HK-2 (cell line): ENCODE measurements around the gene RNF213.

Experiments
- DNase-seq: peaks from one replicate; pipeline ENCODE4 v3.0.0-alpha.2; 2018; ENCODE audit not compliant: unreplicated experiment

The RNF213 gene

GRCh38 chr17:80260791-80261158 lies at the start of gene RNF213:
RNF213 (plus strand) TSS chr17:80260852; CDS start chr17:80263682, 2,830 bp downstream.
- peak; percentile 49 for DNase-seq

GRCh38 chr17:80212109-80212508 lies 48.5 kb upstream of the RNF213 start:
- no peak for DNase-seq

DNA sequence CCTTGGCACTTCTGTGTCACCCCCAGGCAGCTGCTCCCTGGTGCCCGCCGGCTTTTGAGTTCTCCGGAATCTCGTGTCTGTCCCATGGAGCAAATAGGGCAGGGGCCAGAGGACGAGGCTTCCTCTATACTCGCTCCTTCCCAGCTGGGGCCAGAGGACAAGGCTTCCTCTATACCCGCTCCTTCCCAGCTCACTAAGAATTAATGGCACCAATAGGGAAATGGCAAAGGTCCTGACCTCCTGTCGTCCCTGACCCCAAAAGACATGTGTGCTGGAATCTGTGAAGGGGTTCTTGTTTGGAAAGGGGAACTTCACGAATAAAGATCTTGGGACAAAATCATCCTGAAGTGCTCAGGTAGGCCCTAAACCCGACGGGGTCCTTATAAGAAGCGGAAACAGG lies 48.1 kb upstream of the RNF213 start:
- no peak for DNase-seq

GRCh38 chr17:80212962-80213642 lies 47.5 kb upstream of the RNF213 start:
- no peak for DNase-seq

DNA sequence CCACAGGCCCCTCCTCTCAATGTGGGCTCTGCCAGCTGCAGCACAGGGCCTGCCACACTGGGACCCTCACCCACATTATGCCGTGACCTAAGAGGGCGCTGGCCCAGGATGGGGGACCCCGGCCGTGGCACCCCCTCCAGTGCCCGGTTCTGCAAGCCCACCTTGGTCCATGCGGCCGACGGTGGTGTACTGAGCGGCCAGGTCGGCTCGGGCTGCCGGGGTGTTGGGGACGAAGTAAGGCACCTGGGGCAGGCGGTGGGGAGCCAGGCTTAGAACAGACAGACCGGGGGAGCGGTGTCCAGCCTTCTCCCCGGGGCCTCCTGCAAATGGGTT lies 47.0 kb upstream of the RNF213 start:
- DNase-seq = no peak

GRCh38 chr17:80214012-80214877 lies 46.4 kb upstream of the RNF213 start:
- DNase-seq = no peak

- no peak for DNase-seq
Measured at GRCh38 chr17:80214878-80215210, 45.8 kb upstream of the RNF213 start.

GRCh38 chr17:80216473-80217456 lies 43.9 kb upstream of the RNF213 start:
- no peak for DNase-seq

GRCh38 chr17:80217703-80218362 lies 42.8 kb upstream of the RNF213 start:
- DNase-seq = no peak

DNA sequence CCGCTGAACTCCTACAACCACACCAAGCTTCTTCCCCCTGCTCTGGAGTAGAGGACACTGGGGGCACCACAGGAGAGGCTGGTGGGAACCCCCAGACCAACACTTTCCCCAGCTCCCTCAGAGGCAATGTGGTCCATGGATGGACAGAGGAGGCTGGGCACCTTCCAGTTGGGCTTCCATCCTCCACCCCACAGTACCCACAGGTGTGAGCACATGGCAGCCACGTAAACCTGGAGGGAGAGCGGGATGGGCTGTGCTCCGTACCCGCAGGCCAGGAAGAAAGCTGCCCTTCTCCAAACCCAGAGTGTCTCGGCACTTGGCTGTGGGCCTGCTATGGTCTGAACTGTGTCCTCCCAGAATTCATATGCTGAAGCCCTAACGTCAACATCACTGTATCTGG lies 42.3 kb upstream of the RNF213 start:
- no peak for DNase-seq

GRCh38 chr17:80219013-80219762 lies 41.5 kb upstream of the RNF213 start:
- peak; percentile 88 for DNase-seq

DNA sequence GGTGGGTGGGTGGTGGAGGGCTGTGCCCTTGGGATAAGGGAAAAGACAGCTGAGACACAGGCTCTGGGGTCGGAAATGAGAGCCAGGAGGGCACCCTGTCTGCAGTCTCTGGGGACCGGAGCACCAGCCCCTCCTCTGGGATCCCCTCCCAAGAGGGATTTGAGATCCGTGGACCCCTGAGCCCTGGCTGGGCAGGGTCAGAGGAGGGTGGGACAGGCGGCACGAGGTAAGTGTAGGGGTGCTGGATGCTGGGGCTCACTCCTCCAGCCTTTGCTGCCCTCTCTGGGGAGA lies 40.9 kb upstream of the RNF213 start:
- DNase-seq = no peak

- DNase-seq = peak; percentile 71
Measured at GRCh38 chr17:80220054-80220735, 40.5 kb upstream of the RNF213 start, which contains the start of the genes SGSH and SLC26A11. SGSH (minus strand) TSS chr17:80220333; CDS start chr17:80220313, 20 bp downstream. SLC26A11 (plus strand) TSS chr17:80220427; CDS start chr17:80221561, 1,134 bp downstream.

GRCh38 chr17:80220736-80221215 lies 39.9 kb upstream of the RNF213 start:
- no peak for DNase-seq

DNA sequence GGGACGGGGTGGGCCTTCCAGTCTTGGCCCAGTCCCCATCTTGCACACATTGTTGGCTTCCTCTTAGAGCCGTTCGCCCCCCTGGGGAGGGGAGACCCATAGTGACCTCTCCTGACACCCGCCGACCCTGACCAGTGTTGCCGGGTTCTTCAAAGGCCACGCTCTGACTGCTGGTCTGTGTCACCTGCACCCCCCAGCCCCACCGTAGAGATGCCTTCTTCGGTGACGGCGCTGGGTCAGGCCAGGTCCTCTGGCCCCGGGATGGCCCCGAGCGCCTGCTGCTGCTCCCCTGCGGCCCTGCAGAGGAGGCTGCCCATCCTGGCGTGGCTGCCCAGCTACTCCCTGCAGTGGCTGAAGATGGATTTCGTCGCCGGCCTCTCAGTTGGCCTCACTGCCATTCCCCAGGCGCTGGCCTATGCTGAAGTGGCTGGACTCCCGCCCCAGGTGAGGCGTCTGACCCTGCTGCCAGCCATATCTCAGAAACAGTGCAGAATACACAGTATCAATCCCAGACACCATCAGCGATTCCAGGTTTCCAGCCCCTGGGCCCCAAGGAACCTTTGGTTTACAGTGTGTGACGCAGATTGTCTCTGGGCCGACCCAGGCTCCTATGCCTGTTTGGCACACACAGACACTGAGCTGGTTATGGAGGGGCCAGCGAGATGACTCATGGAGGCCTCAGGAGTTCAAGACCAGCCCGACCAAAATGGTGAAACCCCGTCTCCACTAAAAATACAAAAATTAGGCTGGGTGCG lies 39.1 kb upstream of the RNF213 start:
- no peak for DNase-seq

GRCh38 chr17:80222376-80223141 lies 38.1 kb upstream of the RNF213 start:
- no peak for DNase-seq

DNA sequence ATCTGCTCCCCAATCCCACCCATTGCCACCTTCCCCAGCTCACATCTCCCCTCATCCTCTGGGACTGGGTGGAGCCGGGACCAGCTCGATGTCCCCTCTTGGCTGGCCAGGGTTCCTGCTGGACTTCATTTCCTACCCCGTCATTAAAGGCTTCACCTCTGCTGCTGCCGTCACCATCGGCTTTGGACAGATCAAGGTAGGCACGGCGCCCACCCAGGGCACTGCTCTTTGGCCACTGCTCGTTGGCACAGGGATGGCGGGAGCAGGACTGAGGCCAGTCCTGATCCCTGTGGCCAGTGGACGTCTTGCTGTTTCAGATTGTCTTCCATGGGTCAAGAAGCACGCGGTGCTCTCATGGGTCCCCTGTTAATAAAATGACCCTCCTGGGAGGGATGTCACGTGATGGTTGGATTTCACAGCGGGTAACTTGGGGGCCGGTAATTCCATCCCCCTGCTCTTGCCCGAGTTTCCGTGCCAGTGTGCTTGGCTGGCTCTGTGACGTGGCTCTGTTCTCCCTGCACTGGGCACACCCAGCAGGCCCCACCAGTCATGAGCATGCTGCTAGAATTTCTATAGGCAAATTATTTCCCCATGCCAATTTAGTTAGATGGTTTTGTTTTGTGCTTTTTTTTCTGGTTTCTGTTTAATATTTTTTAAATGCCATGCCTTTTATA lies 37.4 kb upstream of the RNF213 start:
- no peak for DNase-seq

DNA sequence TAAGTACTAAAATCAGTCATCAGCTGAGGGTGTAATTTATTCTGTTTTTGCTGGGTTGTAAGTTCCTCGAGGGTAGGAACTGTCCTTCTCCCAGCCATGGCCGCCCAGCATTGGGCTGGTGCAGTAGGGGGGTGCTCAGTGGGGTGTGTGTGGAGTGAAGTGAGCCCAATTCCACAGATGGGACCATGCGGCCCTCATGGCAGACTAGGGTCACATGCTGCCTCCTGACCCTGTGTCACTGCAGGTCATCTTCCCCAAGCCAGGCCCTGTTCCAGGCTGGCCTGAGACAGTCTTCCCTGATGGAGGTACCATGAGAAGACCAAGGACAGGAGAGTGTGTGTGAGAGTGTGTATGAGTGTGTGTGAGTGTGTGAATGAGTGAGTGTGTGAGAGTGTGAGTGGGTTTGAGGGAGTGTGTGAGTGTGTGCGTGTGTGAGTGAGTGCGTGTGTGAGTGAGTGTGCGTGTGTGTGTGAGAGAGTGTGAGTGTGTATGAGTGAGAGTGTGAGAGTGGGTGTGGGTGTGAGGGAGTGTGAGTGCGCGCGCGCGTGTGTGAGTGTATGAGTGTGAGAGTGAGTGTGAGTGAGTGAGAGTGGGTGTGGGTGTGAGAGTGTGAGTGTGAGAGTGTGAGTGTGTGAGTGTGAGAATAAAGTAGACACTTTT lies 36.7 kb upstream of the RNF213 start:
- no peak for DNase-seq
